ENCODE measurements around the gene ZNF217.
"Not testable (repeated sequence)": the region's sequence is repeated elsewhere in the genome, so short reads cannot be mapped to it uniquely, and the experiment has no call there.

ZNF217 gene

DNA sequence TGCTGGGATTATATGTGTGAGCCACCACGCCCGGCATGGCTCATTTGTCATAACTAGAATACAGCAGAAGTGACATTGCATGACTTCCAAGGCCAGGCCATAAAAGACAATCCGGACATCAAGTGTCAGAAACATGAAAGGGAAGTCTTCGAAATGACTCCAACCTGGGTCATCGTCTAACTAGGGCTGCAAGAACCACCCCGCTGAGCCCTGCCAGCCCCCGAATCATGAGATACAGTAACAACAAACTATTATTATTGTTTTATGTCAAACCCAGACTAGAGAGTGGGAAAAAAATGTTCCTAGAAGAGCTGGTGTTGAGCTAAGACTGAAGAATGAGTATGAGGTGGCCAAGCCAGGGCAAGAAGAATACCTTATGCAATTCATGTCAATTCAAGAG is 59.6 kb downstream of the ZNF217 start:
- DNase-seq = no peak

DNA sequence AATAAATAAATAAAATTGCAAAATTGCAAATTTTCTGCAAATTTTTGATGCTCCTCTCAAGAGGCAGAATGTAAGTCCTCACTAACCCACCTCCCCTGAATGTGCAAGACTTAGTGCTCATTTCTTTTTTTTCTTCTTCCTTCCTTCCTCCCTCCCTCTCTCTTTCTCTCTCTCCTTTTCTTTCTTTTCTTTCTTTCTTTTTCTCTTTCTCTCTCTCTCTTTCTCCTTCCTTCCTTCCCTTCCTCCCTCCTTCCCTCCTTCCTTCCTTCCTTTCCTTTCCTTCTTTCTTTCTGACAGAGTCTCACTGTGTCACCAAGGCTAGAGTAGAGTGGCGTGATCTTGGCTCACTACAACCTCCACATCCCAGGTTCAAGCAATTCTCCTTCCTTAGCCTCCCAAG is 60.1 kb downstream of the ZNF217 start:
- DNase-seq = no peak

DNA sequence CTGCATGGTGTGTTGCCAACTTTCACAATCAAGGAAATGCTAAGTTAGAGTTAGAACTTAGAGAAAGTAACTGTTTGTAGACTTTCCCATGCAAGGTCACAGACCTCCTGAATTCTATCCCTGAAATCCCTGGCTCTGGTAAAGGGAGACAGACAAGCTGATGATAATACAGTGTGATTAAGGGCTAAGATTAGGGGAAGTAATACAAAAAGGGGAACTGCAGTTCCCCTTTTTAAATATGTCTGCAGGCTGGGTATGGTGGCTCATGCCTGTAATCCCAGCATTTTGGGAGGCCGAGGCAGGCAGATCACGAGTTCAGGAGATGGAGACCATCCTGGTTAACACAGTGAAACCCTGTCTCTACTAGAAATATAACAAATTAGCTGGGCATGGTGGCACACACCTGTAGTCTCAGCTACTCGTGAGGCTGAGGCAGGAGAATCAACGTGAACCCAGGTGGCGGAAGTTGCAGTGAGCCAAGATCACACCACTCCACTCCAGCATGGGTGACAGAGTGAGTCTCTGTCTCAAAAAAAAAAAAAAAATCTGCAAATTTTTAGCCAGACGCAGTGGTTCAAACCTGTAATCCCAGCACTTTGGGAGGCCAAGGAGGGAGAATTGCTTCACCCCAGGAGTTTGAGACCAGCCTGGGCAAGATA is 60.9 kb downstream of the ZNF217 start:
- not testable (repeated sequence) for DNase-seq

DNA sequence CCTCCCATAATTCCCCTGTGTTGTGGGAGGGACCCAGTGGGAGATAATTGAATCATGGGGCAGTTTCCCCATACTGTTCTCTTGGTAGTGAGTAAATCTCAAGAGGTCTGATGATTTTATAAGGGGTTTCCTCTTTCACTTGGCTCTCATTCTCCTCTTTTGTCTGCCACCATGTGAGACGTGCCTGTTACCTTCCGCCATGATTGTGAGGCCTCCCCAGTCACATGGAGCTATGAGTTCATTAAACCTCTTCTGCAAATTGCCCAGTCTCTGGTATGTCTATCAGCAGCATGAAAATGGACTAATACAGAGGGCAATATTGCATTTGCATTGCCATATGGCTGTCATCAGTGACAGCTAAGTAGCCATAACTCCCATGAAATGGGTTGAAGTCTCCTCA is 63.2 kb downstream of the ZNF217 start:
- no peak for DNase-seq

DNA sequence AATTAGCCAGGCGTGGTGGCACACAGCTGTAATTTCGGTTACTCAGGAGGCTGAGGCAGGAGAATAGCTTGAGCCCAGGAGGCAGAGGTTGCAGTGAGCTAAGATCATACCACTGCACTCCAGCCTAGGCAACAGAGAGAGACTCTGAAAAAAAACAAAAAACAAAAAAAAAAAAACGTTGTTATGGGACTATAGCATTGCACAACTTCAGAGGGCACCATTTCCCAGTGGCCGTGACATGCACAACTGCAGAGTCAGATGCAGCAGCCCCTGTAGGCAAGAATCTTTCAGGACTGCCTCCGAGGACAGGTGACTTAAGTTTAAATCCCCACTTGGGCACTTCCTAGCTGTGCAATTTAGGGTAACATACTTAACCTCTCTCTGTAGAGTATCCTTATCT is 64.0 kb downstream of the ZNF217 start:
- no peak for DNase-seq

DNA sequence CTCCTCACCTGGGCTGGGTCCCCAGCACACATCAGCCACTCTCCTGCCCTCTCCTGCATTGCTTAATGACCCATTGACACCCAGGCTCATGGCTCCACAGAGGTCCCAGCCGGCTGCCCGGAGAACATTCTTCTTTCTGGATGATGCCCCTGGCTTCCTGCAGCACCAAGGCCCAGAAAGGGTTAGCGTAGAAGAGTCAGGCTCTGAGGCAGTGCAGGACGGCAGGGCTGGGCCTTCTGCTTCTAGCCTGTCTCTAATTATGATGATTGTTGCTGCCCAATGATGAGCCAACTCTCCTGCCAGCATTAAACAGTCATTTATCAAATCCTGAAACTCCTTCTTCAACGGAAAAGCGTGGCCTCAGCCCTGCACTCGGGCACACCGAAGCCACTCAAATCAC is 66.4 kb downstream of the ZNF217 start:
- DNase-seq = no peak

DNA sequence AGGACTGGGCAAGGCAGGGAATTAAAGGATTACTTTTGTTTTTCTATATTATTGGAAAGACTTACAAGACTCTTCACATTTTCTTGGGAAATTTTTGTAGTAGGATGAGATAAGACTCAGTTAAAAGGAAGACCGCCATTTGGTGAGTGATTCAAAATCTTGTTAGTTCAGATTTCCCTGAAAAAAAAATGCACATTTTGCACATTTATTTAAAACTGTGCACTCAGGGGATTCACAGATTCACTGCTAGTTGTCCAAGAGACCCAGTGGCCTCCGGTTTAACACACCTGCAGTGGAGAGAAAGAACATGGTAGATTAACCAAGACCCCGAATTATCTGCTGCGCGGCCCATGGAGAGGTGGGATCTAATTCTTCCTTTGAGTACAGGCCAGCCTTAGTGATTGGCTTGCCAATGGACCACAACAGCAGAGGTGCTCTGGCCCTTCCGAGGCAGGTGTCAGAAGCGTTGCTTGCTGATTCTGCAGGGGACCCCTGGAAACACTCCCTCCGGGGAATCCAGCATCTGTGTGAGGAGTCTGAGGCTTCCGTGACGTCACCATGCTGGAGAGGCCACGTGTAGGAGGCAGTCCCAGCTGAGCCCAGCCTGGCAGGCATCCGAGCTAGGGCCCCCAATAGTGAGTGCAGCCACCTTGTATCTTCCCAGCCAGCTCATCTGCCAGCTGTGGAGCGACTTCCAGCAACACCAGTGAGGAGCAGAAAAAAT is 68.9 kb downstream of the ZNF217 start:
- DNase-seq = no peak

DNA sequence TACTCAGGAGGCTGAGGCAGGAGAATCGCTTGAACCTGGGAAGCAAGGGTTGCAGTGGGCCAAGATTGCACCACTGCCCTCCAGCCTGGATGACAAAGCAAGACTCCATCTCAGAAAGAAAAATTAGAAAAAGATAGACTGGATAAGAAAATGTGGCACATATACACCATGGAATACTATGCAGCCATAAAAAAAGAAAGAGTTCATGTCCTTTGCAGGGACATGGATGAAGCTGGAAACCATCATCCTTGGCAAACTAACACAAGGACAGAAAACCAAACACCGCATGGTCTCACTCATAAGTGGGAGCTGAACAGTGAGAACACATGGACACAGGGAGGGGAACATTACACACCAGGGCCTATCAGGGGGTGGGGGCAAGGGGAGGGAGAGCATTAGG is 70.0 kb downstream of the ZNF217 start:
- DNase-seq = not testable (repeated sequence)

DNA sequence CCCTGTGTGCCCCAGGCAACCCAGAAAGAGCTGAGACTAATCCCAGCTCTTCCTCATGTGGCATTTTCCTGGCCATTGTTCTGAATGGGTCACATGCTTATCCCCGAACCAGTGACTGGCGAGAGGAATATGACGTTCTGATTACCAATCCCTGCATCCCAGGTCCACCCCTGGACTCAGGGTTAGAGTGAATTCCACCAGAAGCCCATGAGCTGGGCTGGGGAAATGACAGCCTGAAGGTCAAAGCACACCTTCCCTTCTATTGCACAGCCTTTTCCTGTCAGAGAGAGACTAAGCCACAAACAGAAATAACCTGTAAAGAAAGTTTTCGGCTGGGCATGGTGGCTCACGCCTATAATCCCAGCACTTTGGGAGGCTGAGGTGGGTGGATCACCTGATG is 70.9 kb downstream of the ZNF217 start:
- DNase-seq = no peak

DNA sequence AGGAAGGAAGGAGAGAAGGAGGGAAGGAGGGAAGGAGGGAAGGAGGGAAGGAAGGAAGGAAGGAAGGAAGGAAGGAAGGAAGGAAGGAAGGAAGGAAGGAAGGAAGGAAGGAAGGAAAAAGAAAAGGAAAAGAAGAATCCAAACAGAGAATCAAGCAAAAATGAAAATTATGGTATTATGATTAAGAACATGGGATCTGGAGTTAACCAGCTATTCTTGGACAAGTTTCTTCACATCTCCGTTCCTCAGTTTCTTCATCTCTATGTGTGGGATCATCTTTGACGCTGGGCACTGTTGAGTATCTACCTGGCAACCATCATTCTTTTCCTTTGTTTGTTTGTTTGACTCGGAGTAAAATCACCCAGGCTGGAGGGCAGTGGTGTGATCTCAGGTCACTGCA is 71.6 kb downstream of the ZNF217 start:
- DNase-seq = no peak

DNA sequence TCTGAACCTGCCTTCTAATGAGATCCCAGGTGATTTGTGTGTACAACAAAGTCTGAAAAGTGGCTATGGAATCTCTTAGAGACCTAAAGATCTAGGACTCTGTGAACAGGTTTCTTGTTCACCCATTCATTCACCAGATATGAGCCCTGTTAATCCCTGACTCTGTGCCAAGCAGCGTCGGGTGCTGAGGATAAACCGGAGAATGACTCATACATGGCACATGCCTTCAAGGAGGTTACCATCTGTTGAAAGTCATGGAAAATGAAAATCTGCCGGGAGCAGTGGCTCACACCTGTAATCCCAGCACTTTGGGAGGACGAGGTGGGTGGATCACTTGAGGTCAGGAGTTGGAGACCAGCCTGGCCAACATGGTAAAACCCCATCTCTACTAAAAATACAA is 72.2 kb downstream of the ZNF217 start:
- DNase-seq = not testable (repeated sequence)

DNA sequence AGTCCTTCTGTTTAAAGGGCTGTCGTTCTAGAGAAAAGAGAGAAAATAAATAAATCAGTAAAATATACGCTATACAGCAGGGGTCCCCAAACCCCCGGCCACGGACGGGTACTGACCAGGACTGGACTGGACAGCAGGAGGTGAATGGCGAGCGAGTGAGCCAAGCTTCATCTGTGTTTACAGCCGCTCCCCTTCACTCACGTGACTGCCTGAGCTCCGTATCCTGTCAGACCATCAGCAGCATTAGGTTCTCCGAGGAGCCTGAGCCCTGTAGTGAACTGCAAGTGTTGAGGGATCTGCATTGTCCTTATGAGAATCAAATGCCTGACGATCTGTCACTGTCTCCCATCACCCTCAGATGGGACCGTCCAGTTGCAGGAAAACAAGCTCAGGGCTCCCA is 76.5 kb downstream of the ZNF217 start:
- no peak for DNase-seq
